Body of pancreas (tissue), 4 donors: Measurements from ENCODE around the gene SURF1.
A peak's percentile ranks its signal among the peaks of the same experiment; 100 is the strongest.

Source experiments
- POLR2A ChIP-seq, 3 donors: fragments of 450-650 bp; IDR thresholded peaks; one replicate each; pipeline ENCODE4 v1.6.1; 2016; ENCODE audit warnings: antibody characterized with exemption in 3 of 3, mild to moderate bottlenecking in 2 of 3
- TF ChIP-seq, protein P1 (sequence below), 7 experiments: fragments of 450-650 bp in 4 of 7; fragments of 200-600 bp in 3 of 7; sonication (generic) in 3 of 7; IDR thresholded peaks; one replicate each; pipeline ENCODE4 v1.5.1; 2016 to 2019; ENCODE audit warnings: antibody characterized with exemption in 7 of 7

GRCh38 chr9:133341369-133342068 is 14.8 kb downstream of the SURF1 start:
- TF ChIP-seq, protein P1, sequence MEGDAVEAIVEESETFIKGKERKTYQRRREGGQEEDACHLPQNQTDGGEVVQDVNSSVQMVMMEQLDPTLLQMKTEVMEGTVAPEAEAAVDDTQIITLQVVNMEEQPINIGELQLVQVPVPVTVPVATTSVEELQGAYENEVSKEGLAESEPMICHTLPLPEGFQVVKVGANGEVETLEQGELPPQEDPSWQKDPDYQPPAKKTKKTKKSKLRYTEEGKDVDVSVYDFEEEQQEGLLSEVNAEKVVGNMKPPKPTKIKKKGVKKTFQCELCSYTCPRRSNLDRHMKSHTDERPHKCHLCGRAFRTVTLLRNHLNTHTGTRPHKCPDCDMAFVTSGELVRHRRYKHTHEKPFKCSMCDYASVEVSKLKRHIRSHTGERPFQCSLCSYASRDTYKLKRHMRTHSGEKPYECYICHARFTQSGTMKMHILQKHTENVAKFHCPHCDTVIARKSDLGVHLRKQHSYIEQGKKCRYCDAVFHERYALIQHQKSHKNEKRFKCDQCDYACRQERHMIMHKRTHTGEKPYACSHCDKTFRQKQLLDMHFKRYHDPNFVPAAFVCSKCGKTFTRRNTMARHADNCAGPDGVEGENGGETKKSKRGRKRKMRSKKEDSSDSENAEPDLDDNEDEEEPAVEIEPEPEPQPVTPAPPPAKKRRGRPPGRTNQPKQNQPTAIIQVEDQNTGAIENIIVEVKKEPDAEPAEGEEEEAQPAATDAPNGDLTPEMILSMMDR (IDR thresholded peaks at IDR 0.05) = no peak
- TF ChIP-seq POLR2A (IDR thresholded peaks at IDR 0.05) = peak in 1 of 3 donors; percentile 26
